Measurements from ENCODE around the gene TMEM38B. TPM values are rescaled to one million over a fixed set of nuclear protein-coding genes. Genes with fewer than 3 reads are reported as not detected.

Gene TMEM38B
- total RNA-seq, 1 donor from 2014 or later = 9.3 TPM

DNA sequence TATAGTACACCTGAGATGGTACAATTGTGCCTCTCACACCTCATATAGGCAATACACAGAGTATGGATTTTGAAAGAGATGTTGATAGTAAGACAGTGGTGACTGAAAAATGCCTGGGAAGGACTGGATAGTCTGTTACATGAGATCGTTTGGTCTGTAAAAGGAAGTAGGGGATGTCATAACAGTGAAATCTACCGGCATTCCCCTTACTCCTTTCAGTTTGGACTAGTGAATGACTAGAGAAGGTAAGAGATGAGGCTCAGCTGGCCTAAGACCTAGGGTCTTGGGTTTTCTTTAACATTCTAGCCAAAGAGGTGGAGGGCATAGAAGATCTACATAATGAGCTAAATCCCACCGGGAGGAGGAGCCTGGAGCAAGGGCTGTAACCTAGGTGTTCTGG, 24.0 kb upstream of the TMEM38B start:
- H4K20me1 ChIP-seq (ENCODE audit: insufficient read depth, low read length) = no peaks in the 10 kb centered on the region
- H3K4me1 ChIP-seq (ENCODE audit: insufficient read depth, low read length) = no peaks in the 10 kb centered on the region
- no peak overlapping the region for H3K9ac ChIP-seq (ENCODE audit: low read length)
- no peaks in the 10 kb centered on the region for H3K36me3 ChIP-seq (ENCODE audit: insufficient read depth, low read length)
- no peak overlapping the region for H3K27ac ChIP-seq (ENCODE audit: low read depth, low read length)
- H3K4me3 ChIP-seq (ENCODE audit: insufficient read depth, low read depth, low read length) = no peak overlapping the region
- no peaks in the 10 kb centered on the region for H3K36me3 Mint-ChIP-seq (ENCODE audit: low read depth, unreplicated experiment)
- no peak overlapping the region for H3K4me2 ChIP-seq (ENCODE audit: low read length)
- no peak overlapping the region for H3K4me3 Mint-ChIP-seq (ENCODE audit: unreplicated experiment)
- H2AFZ ChIP-seq (ENCODE audit: low read depth, low read length) = no peak overlapping the region
- H3K9me3 Mint-ChIP-seq (ENCODE audit: unreplicated experiment) = no peaks in the 10 kb centered on the region
- no peaks in the 10 kb centered on the region for H3K4me1 Mint-ChIP-seq (ENCODE audit: low read depth, unreplicated experiment)
- FAIRE-seq (no peak), DNase-seq (ENCODE audit: low read depth) (no peak)
- H3K27me3 ChIP-seq (ENCODE audit: insufficient read depth, low read length) = peaks cover 2% of the 10 kb centered on the region
- H3K9me3 ChIP-seq (ENCODE audit: insufficient read depth, low read depth, low read length) = no peaks in the 10 kb centered on the region
- no peaks in the 10 kb centered on the region for H3K79me2 ChIP-seq (ENCODE audit: insufficient read depth, low read length)
- TF ChIP-seq, protein P1, sequence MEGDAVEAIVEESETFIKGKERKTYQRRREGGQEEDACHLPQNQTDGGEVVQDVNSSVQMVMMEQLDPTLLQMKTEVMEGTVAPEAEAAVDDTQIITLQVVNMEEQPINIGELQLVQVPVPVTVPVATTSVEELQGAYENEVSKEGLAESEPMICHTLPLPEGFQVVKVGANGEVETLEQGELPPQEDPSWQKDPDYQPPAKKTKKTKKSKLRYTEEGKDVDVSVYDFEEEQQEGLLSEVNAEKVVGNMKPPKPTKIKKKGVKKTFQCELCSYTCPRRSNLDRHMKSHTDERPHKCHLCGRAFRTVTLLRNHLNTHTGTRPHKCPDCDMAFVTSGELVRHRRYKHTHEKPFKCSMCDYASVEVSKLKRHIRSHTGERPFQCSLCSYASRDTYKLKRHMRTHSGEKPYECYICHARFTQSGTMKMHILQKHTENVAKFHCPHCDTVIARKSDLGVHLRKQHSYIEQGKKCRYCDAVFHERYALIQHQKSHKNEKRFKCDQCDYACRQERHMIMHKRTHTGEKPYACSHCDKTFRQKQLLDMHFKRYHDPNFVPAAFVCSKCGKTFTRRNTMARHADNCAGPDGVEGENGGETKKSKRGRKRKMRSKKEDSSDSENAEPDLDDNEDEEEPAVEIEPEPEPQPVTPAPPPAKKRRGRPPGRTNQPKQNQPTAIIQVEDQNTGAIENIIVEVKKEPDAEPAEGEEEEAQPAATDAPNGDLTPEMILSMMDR (IDR thresholded peaks at IDR 0.05; ENCODE audit: insufficient read depth, low read depth, low read length) = no peak
- TF ChIP-seq EZH2 (IDR thresholded peaks at IDR 0.05; ENCODE audit: insufficient read depth, low read length) = no peak
- H3K27ac Mint-ChIP-seq (ENCODE audit: unreplicated experiment) = no peak overlapping the region
- no peaks in the 10 kb centered on the region for H3K27me3 Mint-ChIP-seq (ENCODE audit: low read depth, unreplicated experiment)

DNA sequence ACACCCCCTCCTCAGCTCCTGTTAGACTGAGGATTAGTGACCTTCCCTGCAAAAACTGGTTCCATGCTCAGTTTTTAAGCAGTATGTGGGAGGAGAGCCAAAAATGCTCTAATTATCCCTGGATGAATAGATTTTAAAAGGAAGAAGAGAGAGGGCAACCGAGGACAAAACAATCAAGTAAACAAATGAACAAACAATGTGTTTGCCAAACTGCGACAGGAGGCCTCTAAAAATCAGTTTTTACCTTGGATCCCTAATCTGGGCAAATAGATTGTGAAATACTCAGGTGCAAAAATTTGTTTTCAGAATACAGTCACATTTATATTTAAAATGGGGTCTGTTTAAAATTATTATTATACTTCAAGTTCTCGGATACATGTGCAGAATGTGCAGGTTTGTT, 23.6 kb upstream of the TMEM38B start:
- no peak for FAIRE-seq
- no peak overlapping the region for H3K27ac ChIP-seq (ENCODE audit: low read depth, low read length)
- H3K9ac ChIP-seq (ENCODE audit: low read length) = no peak overlapping the region
- no peaks in the 10 kb centered on the region for H3K79me2 ChIP-seq (ENCODE audit: insufficient read depth, low read length)
- H3K27ac Mint-ChIP-seq (ENCODE audit: unreplicated experiment) = no peak overlapping the region
- no peak overlapping the region for H3K4me3 ChIP-seq (ENCODE audit: insufficient read depth, low read depth, low read length)
- no peak overlapping the region for H3K4me3 Mint-ChIP-seq (ENCODE audit: unreplicated experiment)
- no peak for TF ChIP-seq EZH2 (IDR thresholded peaks at IDR 0.05; ENCODE audit: insufficient read depth, low read length)
- TF ChIP-seq, protein P1 (IDR thresholded peaks at IDR 0.05; ENCODE audit: insufficient read depth, low read depth, low read length) = no peak
- no peaks in the 10 kb centered on the region for H3K9me3 ChIP-seq (ENCODE audit: insufficient read depth, low read depth, low read length)
- no peaks in the 10 kb centered on the region for H3K36me3 Mint-ChIP-seq (ENCODE audit: low read depth, unreplicated experiment)
- H3K36me3 ChIP-seq (ENCODE audit: insufficient read depth, low read length) = no peaks in the 10 kb centered on the region
- no peak for DNase-seq (ENCODE audit: low read depth)
- H2AFZ ChIP-seq (ENCODE audit: low read depth, low read length) = no peak overlapping the region
- H3K4me1 ChIP-seq (ENCODE audit: insufficient read depth, low read length) = no peaks in the 10 kb centered on the region
- peaks cover 2% of the 10 kb centered on the region for H3K27me3 ChIP-seq (ENCODE audit: insufficient read depth, low read length)
- no peaks in the 10 kb centered on the region for H3K9me3 Mint-ChIP-seq (ENCODE audit: unreplicated experiment)
- no peaks in the 10 kb centered on the region for H3K27me3 Mint-ChIP-seq (ENCODE audit: low read depth, unreplicated experiment)
- H4K20me1 ChIP-seq (ENCODE audit: insufficient read depth, low read length) = no peaks in the 10 kb centered on the region
- no peaks in the 10 kb centered on the region for H3K4me1 Mint-ChIP-seq (ENCODE audit: low read depth, unreplicated experiment)
- H3K4me2 ChIP-seq (ENCODE audit: low read length) = no peak overlapping the region

DNA sequence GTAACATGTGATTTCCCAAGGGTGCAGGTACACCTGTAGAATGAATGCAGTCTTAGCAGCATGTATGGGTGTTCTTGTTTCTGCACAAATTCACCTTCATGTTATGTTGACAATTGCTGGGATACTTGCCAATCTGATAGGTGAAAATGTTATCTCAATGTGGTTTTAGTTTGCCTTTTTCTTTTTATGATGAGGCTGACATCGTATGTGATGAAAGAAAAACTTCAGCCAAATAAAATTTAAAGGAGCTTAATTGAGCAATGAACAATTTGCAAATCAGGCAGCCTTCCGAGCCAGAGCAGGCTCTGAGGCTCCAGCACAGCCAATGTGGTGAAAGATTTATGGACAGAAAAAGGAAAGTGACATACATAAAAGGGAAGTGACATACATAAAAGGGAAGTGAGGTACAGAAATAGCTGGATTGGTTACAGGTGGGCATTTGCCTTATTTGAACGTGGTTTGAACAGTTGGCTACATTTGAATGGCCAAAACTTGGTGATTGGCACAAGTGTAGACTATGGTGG, 21.6 kb upstream of the TMEM38B start:
- Mint-ChIP-seq H3K36me3 (ENCODE audit: low read depth, unreplicated experiment) (no peaks in the 10 kb centered on the region), H3K4me1 (ENCODE audit: low read depth, unreplicated experiment) (no peaks in the 10 kb centered on the region), H3K4me3 (ENCODE audit: unreplicated experiment) (no peak overlapping the region), H3K27me3 (ENCODE audit: low read depth, unreplicated experiment) (peaks cover 3% of the 10 kb centered on the region), H3K9me3 (ENCODE audit: unreplicated experiment) (no peaks in the 10 kb centered on the region), H3K27ac (ENCODE audit: unreplicated experiment) (no peak overlapping the region)
- no peaks in the 10 kb centered on the region for H3K9me3 ChIP-seq (ENCODE audit: insufficient read depth, low read depth, low read length)
- H3K4me3 ChIP-seq (ENCODE audit: insufficient read depth, low read depth, low read length) = no peak overlapping the region
- no peaks in the 10 kb centered on the region for H3K36me3 ChIP-seq (ENCODE audit: insufficient read depth, low read length)
- no peak overlapping the region for H2AFZ ChIP-seq (ENCODE audit: low read depth, low read length)
- H3K79me2 ChIP-seq (ENCODE audit: insufficient read depth, low read length) = no peaks in the 10 kb centered on the region
- DNase-seq (ENCODE audit: low read depth) (no peak), FAIRE-seq (no peak)
- no peak for TF ChIP-seq EZH2 (IDR thresholded peaks at IDR 0.05; ENCODE audit: insufficient read depth, low read length)
- TF ChIP-seq, protein P1 (IDR thresholded peaks at IDR 0.05; ENCODE audit: insufficient read depth, low read depth, low read length) = no peak
- no peak overlapping the region for H3K27ac ChIP-seq (ENCODE audit: low read depth, low read length)
- no peaks in the 10 kb centered on the region for H4K20me1 ChIP-seq (ENCODE audit: insufficient read depth, low read length)
- no peak overlapping the region for H3K4me2 ChIP-seq (ENCODE audit: low read length)
- H3K27me3 ChIP-seq (ENCODE audit: insufficient read depth, low read length) = peaks cover 2% of the 10 kb centered on the region
- H3K4me1 ChIP-seq (ENCODE audit: insufficient read depth, low read length) = no peaks in the 10 kb centered on the region
- no peak overlapping the region for H3K9ac ChIP-seq (ENCODE audit: low read length)
